ENCODE results near the gene PARD6B. TPM values are rescaled to one million over a fixed set of nuclear protein-coding genes. Genes with fewer than 3 reads are reported as not detected.
A peak's percentile ranks its signal among the peaks of the same experiment; 100 is the strongest.

Gene PARD6B
- total and polyA plus RNA-seq, 2 of the 13 experiments (the other 11 are each of a cell fraction or from before 2014, with no cell fraction given): 6.9 to 22.2 TPM

DNA sequence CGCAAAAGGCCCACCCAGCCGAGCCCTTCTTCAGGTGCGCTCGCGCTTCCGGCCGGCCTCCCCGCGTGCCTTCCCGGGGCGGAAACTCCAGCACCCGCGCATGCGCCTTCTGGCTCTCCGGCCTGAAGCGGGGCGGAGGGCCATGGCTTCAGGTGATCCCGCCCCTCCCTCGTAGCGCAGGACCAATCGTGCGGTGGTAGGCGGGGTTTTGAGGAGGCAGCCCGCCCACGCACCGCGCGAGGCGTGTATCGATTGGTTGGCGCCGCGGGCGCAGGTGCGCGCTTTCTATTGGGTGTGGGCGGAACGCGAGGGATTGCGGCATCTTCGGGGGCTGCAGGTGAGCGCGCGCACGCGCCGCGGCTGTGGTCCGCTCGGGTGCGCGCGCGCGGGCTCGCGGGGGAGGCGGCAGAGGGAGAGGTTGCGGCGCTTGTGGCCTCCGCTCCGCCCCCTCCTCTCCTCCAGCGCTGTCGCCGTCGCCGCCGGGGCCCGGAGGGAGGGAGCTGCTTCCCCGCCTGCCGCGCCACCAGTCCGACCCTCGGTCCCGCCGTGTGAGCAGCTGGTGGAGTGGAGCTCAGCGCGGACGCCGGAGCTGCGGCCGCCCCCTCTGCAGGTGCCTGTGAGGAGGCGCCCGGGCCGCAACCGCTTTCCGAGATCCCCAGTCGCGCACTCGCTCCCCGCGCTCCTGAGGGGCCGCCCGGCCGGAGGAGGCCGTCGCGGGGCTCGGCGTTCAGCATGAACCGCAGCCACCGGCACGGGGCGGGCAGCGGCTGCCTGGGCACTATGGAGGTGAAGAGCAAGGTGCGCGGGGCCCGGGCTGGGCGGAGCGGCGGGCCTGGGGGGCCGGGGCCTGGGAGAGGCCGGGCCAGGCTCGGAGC lies at the start of gene PARD6B (continued):
- TF ChIP-seq, protein P1, sequence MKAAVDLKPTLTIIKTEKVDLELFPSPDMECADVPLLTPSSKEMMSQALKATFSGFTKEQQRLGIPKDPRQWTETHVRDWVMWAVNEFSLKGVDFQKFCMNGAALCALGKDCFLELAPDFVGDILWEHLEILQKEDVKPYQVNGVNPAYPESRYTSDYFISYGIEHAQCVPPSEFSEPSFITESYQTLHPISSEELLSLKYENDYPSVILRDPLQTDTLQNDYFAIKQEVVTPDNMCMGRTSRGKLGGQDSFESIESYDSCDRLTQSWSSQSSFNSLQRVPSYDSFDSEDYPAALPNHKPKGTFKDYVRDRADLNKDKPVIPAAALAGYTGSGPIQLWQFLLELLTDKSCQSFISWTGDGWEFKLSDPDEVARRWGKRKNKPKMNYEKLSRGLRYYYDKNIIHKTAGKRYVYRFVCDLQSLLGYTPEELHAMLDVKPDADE (CRISPR knock-in tag; IDR thresholded peaks at IDR 0.05): peak; percentile 67; the same call in 1 of the 2 replicates
- TF ChIP-seq AKNA (CRISPR knock-in tag; IDR thresholded peaks at IDR 0.05; ENCODE audit: borderline replicate concordance): no peak
- peak; percentile 90 for TF ChIP-seq ZNF441 (CRISPR knock-in tag; IDR thresholded peaks at IDR 0.05; ENCODE audit: borderline replicate concordance)
- TF ChIP-seq, protein P2, sequence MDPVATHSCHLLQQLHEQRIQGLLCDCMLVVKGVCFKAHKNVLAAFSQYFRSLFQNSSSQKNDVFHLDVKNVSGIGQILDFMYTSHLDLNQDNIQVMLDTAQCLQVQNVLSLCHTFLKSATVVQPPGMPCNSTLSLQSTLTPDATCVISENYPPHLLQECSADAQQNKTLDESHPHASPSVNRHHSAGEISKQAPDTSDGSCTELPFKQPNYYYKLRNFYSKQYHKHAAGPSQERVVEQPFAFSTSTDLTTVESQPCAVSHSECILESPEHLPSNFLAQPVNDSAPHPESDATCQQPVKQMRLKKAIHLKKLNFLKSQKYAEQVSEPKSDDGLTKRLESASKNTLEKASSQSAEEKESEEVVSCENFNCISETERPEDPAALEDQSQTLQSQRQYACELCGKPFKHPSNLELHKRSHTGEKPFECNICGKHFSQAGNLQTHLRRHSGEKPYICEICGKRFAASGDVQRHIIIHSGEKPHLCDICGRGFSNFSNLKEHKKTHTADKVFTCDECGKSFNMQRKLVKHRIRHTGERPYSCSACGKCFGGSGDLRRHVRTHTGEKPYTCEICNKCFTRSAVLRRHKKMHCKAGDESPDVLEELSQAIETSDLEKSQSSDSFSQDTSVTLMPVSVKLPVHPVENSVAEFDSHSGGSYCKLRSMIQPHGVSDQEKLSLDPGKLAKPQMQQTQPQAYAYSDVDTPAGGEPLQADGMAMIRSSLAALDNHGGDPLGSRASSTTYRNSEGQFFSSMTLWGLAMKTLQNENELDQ (CRISPR knock-in tag; IDR thresholded peaks at IDR 0.05; ENCODE audit: borderline replicate concordance): no peak
- peak; percentile 41; the same call in 1 of the 2 replicates for TF ChIP-seq ZNF761 (CRISPR knock-in tag; conservative IDR thresholded peaks at IDR 0.05)
- peak; percentile 51; the same call in 1 of the 2 replicates for TF ChIP-seq ZSCAN29 (CRISPR knock-in tag; conservative IDR thresholded peaks at IDR 0.05)
- peak; percentile 79; the same call in 1 of the 2 replicates for TF ChIP-seq ZNF589 (CRISPR knock-in tag; conservative IDR thresholded peaks at IDR 0.05)
- peak; percentile 90 for TF ChIP-seq ZBTB25 (CRISPR knock-in tag; IDR thresholded peaks at IDR 0.05)
- TF ChIP-seq ELF4 (CRISPR knock-in tag; IDR thresholded peaks at IDR 0.05; ENCODE audit: borderline replicate concordance): no peak
- no peak for TF ChIP-seq NFKBIZ (CRISPR knock-in tag; IDR thresholded peaks at IDR 0.05)
- TF ChIP-seq ZNF768 (CRISPR knock-in tag; IDR thresholded peaks at IDR 0.05): peak; percentile 82
- 0 out of 2 replicates have a peak, but pooled peaks have one; percentile 9 for TF ChIP-seq ADNP (CRISPR knock-in tag; IDR thresholded peaks at IDR 0.05)
- no peak; the same call in 1 of the 2 replicates for TF ChIP-seq ZNF878 (CRISPR knock-in tag; IDR thresholded peaks at IDR 0.05)
- no peak for TF ChIP-seq HNF4A (CRISPR knock-in tag; IDR thresholded peaks at IDR 0.05)
- TF ChIP-seq SP1 (IDR thresholded peaks at IDR 0.05): peak; percentile 81; the same call in 1 of the 2 replicates
- TF ChIP-seq SP1 (CRISPR knock-in tag; IDR thresholded peaks at IDR 0.05): peak; percentile 98
- peak; percentile 53 for TF ChIP-seq FOXC1 (CRISPR knock-in tag; IDR thresholded peaks at IDR 0.05; ENCODE audit: borderline replicate concordance)
- TF ChIP-seq FOSL2 (CRISPR knock-in tag; IDR thresholded peaks at IDR 0.05): peak; percentile 12; the same call in 1 of the 2 replicates

Measured in HepG2 (cell line).